Subcutaneous abdominal adipose tissue (tissue), 5 donors: ENCODE data around the gene TSPO.

Experiments used
- H3K27ac ChIP-seq: one replicate; pipeline ENCODE4 v1.7.0; 2013; ENCODE audit warnings: low read depth, mild to moderate bottlenecking, inconsistent platforms, low read length, moderate library complexity
- H3K27me3 ChIP-seq, 5 donors: one replicate each; pipeline ENCODE4 v1.7.0; 2013; ENCODE audit warnings: low read length in 5 of 5, inconsistent platforms in 1 of 5; ENCODE audit not compliant: control insufficient read depth in 5 of 5, insufficient read depth in 4 of 5
- H3K36me3 ChIP-seq, 5 donors: one replicate each; pipeline ENCODE4 v1.7.0; 2013; ENCODE audit warnings: low read length in 5 of 5; ENCODE audit not compliant: control insufficient read depth in 5 of 5, insufficient read depth in 5 of 5
- H3K4me1 ChIP-seq, 5 donors: one replicate each; pipeline ENCODE4 v1.7.0; 2013; ENCODE audit warnings: low read length in 5 of 5, mild to moderate bottlenecking in 3 of 5, moderate library complexity in 1 of 5; ENCODE audit not compliant: control insufficient read depth in 5 of 5, insufficient read depth in 5 of 5
- H3K4me3 ChIP-seq, 5 donors: one replicate each; pipeline ENCODE4 v1.7.0; 2013; ENCODE audit warnings: low read length in 5 of 5, low read depth in 1 of 5
- H3K9ac ChIP-seq, 5 donors: one replicate each; pipeline ENCODE4 v1.7.0; 2013; ENCODE audit warnings: low read length in 5 of 5, mild to moderate bottlenecking in 4 of 5, moderate library complexity in 3 of 5
- H3K9me3 ChIP-seq, 5 donors: one replicate each; pipeline ENCODE4 v1.7.0; 2013; ENCODE audit warnings: low read length in 5 of 5; ENCODE audit not compliant: control insufficient read depth in 5 of 5
- donor health status: healthy.
- donor health status: healthy.
- donor health status: healthy.
- donor health status: healthy.
- donor health status: healthy.

The TSPO gene

GRCh38 chr22:43114958-43115357 is 36.4 kb upstream of the TSPO start:
- peaks cover 8 to 26% (median 25%) of the 10 kb centered on the region in 5 donors for H3K27me3 ChIP-seq

GRCh38 chr22:43116932-43117331 is 34.4 kb upstream of the TSPO start:
- H3K36me3 ChIP-seq, result no peaks in the 10 kb centered on the region
- no peak overlapping the region for H3K27ac ChIP-seq

More at GRCh38 chr22:43114958-43115357, 36.4 kb upstream of the TSPO start:
- Histone ChIP-seq H3K27ac (no peak overlapping the region), H3K36me3 (no peaks in the 10 kb centered on the region), H3K9ac (no peak overlapping the region), H3K4me3 (no peak overlapping the region), H3K9me3 (no peaks in the 10 kb centered on the region), H3K4me1 (peaks cover 0 to 29% (median 15%) of the 10 kb centered on the region in 5 donors)

GRCh38 chr22:43118024-43118849 is 33.1 kb upstream of the TSPO start:
- no peaks in the 10 kb centered on the region for H3K9me3 ChIP-seq
- H3K9ac ChIP-seq, result no peak overlapping the region
- no peak overlapping the region for H3K27ac ChIP-seq
- peaks cover 0 to 12% (median 0%) of the 10 kb centered on the region in 5 donors for H3K4me1 ChIP-seq
- H3K36me3 ChIP-seq, result no peaks in the 10 kb centered on the region
- H3K4me3 ChIP-seq, result no peak overlapping the region
- peaks cover 0 to 11% (median 5%) of the 10 kb centered on the region in 5 donors for H3K27me3 ChIP-seq

More at GRCh38 chr22:43116932-43117331, 34.4 kb upstream of the TSPO start:
- no peaks in the 10 kb centered on the region for H3K9me3 ChIP-seq
- peaks cover 0 to 16% (median 12%) of the 10 kb centered on the region in 5 donors for H3K27me3 ChIP-seq
- H3K4me1 ChIP-seq, result peaks cover 0 to 14% (median 0%) of the 10 kb centered on the region in 5 donors
- H3K9ac ChIP-seq, result no peak overlapping the region
- no peak overlapping the region for H3K4me3 ChIP-seq

- H3K4me1 ChIP-seq, result peaks cover 0 to 4% (median 0%) of the 10 kb centered on the region in 5 donors
- no peaks in the 10 kb centered on the region for H3K36me3 ChIP-seq
- peaks cover 0 to 8% (median 3%) of the 10 kb centered on the region in 5 donors for H3K27me3 ChIP-seq
- H3K4me3 ChIP-seq, result no peak overlapping the region
- H3K9ac ChIP-seq, result no peak overlapping the region
- no peaks in the 10 kb centered on the region for H3K9me3 ChIP-seq
- no peak overlapping the region for H3K27ac ChIP-seq
Measured at GRCh38 chr22:43118953-43119458, 32.4 kb upstream of the TSPO start.

- Histone ChIP-seq H3K27ac (no peak overlapping the region), H3K9ac (no peak overlapping the region), H3K4me1 (peaks cover 0 to 31% (median 13%) of the 10 kb centered on the region in 5 donors)
Measured at GRCh38 chr22:43126501-43127165, 24.7 kb upstream of the TSPO start.

GRCh38 chr22:43127166-43127908 is 24.0 kb upstream of the TSPO start:
- H3K27ac ChIP-seq, result no peak overlapping the region
- no peak overlapping the region for H3K4me3 ChIP-seq
- peaks cover 0 to 38% (median 13%) of the 10 kb centered on the region in 5 donors for H3K4me1 ChIP-seq
- H3K9ac ChIP-seq, result no peak overlapping the region
- no peaks in the 10 kb centered on the region for H3K9me3 ChIP-seq
- peaks cover 0 to 14% (median 7%) of the 10 kb centered on the region in 5 donors for H3K36me3 ChIP-seq
- H3K27me3 ChIP-seq, result peaks cover 4 to 8% (median 5%) of the 10 kb centered on the region in 5 donors

More at GRCh38 chr22:43126501-43127165, 24.7 kb upstream of the TSPO start:
- Histone ChIP-seq H3K27me3 (peaks cover 4 to 8% (median 5%) of the 10 kb centered on the region in 5 donors), H3K9me3 (no peaks in the 10 kb centered on the region), H3K4me3 (no peak overlapping the region), H3K36me3 (peaks cover 0 to 7% (median under 1%) of the 10 kb centered on the region in 5 donors)

- peaks cover 0 to 38% (median 13%) of the 10 kb centered on the region in 5 donors for H3K4me1 ChIP-seq
- peaks cover 0 to 21% (median 13%) of the 10 kb centered on the region in 5 donors for H3K36me3 ChIP-seq
- no peak overlapping the region for H3K27ac ChIP-seq
- H3K4me3 ChIP-seq, result no peak overlapping the region
- H3K9ac ChIP-seq, result no peak overlapping the region
- no peaks in the 10 kb centered on the region for H3K9me3 ChIP-seq
- peaks cover 4 to 8% (median 5%) of the 10 kb centered on the region in 5 donors for H3K27me3 ChIP-seq
Measured at GRCh38 chr22:43128116-43128515, 23.2 kb upstream of the TSPO start.

GRCh38 chr22:43128928-43129424 is 22.4 kb upstream of the TSPO start:
- H3K27me3 ChIP-seq, result peaks cover 2 to 8% (median 5%) of the 10 kb centered on the region in 5 donors
- peaks cover 0 to 38% (median 13%) of the 10 kb centered on the region in 5 donors for H3K4me1 ChIP-seq
- H3K36me3 ChIP-seq, result peaks cover 0 to 26% (median 16%) of the 10 kb centered on the region in 5 donors
- H3K9ac ChIP-seq, result no peak overlapping the region
- H3K4me3 ChIP-seq, result no peak overlapping the region
- no peak overlapping the region for H3K27ac ChIP-seq
- H3K9me3 ChIP-seq, result no peaks in the 10 kb centered on the region
